Frontal cortex (tissue), 4 donors: Measurements from ENCODE around the gene RAB27A. TPM values are rescaled to one million over a fixed set of nuclear protein-coding genes. Genes with fewer than 3 reads are reported as not detected.
"Not testable (repeated sequence)": the region's sequence is repeated elsewhere in the genome, so short reads cannot be mapped to it uniquely, and the experiment has no call there.

Source experiments
- DNase-seq, 2 donors: peaks; one replicate each; pipeline ENCODE4 v3.0.0; 2012; ENCODE audit warnings: low spot score in 2 of 2
- FAIRE-seq: peaks from 2 replicates; lab custom pipeline; 2012; peaks lifted over from hg19 to GRCh38; lab: Jason Lieb, UNC
- total RNA-seq: library from RNA; depleted of rRNA; stranded (reverse); fragments of >200 nt; gene quantifications from one replicate; pipeline ENCODE4 v1.2.3, GENCODE V29; 2014
- donor health status: control.
- donor health status: control.
- donor health status: control.

Gene RAB27A
- total RNA-seq, 1 donor from 2014 or later: 8.2 TPM

- no peak for DNase-seq
These were observed 34.5 kb downstream of the RAB27A start for GRCh38 chr15:55254916-55255679.

GRCh38 chr15:55253580-55253979 lies 36.0 kb downstream of the RAB27A start:
- FAIRE-seq (no peak), DNase-seq (no peak)

More at GRCh38 chr15:55254916-55255679, 34.5 kb downstream of the RAB27A start:
- no peak for FAIRE-seq

- not testable (repeated sequence) for FAIRE-seq, DNase-seq
These were observed 37.4 kb downstream of the RAB27A start for GRCh38 chr15:55252201-55252600.

GRCh38 chr15:55250941-55251340 lies 38.7 kb downstream of the RAB27A start:
- DNase-seq (no peak), FAIRE-seq (no peak)

GRCh38 chr15:55250392-55250791 lies 39.2 kb downstream of the RAB27A start:
- DNase-seq: no peak
- FAIRE-seq: no peak

- not testable (repeated sequence) for FAIRE-seq, DNase-seq
These were observed 39.7 kb downstream of the RAB27A start for GRCh38 chr15:55249885-55250284.

- no peak for DNase-seq
- FAIRE-seq: no peak
These were observed 40.7 kb downstream of the RAB27A start for GRCh38 chr15:55248895-55249294.

- DNase-seq: no peak
- no peak for FAIRE-seq
These were observed 41.7 kb downstream of the RAB27A start for GRCh38 chr15:55247766-55248427.

- DNase-seq: no peak
- FAIRE-seq: no peak
These were observed 42.3 kb downstream of the RAB27A start for GRCh38 chr15:55247311-55247710.

GRCh38 chr15:55246567-55246966 lies 43.0 kb downstream of the RAB27A start:
- FAIRE-seq (no peak), DNase-seq (no peak)

- DNase-seq (no peak), FAIRE-seq (no peak)
These were observed 44.6 kb downstream of the RAB27A start for GRCh38 chr15:55245059-55245458.

GRCh38 chr15:55241891-55242290 lies 47.7 kb downstream of the RAB27A start:
- no peak for DNase-seq
- no peak for FAIRE-seq

GRCh38 chr15:55241186-55241585 lies 48.4 kb downstream of the RAB27A start:
- FAIRE-seq (no peak), DNase-seq (no peak)

GRCh38 chr15:55240125-55240760 lies 49.4 kb downstream of the RAB27A start:
- FAIRE-seq (no peak), DNase-seq (no peak)

- no peak for FAIRE-seq
- DNase-seq: no peak
These were observed 50.0 kb downstream of the RAB27A start for GRCh38 chr15:55239440-55240124.

- no peak for FAIRE-seq
- DNase-seq: no peak
These were observed 50.7 kb downstream of the RAB27A start for GRCh38 chr15:55238877-55239276.

GRCh38 chr15:55237219-55238130 lies 52.1 kb downstream of the RAB27A start:
- FAIRE-seq (no peak), DNase-seq (no peak)

GRCh38 chr15:55235546-55236036 lies 54.0 kb downstream of the RAB27A start:
- no peak for FAIRE-seq
- DNase-seq: no peak

GRCh38 chr15:55234800-55235104 lies 54.9 kb downstream of the RAB27A start:
- FAIRE-seq: no peak
- DNase-seq: no peak
